SK-N-DZ (cell line): ENCODE measurements around the gene MRPL41. TPM values are rescaled to one million over a fixed set of nuclear protein-coding genes. Genes with fewer than 3 reads are reported as not detected.
"Not testable (repeated sequence)": the region's sequence is repeated elsewhere in the genome, so short reads cannot be mapped to it uniquely, and the experiment has no call there.

Experiments
- DNase-seq: peaks from one replicate; pipeline ENCODE4 v3.0.0-alpha.2; 2015; ENCODE audit warnings: low spot score
- polyA plus RNA-seq, 2 experiments: library from polyadenylated mRNA; depleted of rRNA; stranded (reverse); fragments of >200 nt; gene quantifications; 2 replicates each; pipeline ENCODE4 v1.2.3, GENCODE V29; 2014

MRPL41 gene
- polyA plus RNA-seq (2014; cell fraction: cytosol; rRNA removed): 28.9 and 35.2 TPM in 2 replicates
- polyA plus RNA-seq (2014; cell fraction: nucleus; rRNA removed): 25.8 and 41.2 TPM in 2 replicates

- peak; percentile 85 for DNase-seq
Measured at GRCh38 chr9:137551264-137552021, at the start of gene MRPL41. TSS of gene MRPL41 (plus strand) at chr9:137551879. CDS start at chr9:137552082, 203 bp downstream.

DNA sequence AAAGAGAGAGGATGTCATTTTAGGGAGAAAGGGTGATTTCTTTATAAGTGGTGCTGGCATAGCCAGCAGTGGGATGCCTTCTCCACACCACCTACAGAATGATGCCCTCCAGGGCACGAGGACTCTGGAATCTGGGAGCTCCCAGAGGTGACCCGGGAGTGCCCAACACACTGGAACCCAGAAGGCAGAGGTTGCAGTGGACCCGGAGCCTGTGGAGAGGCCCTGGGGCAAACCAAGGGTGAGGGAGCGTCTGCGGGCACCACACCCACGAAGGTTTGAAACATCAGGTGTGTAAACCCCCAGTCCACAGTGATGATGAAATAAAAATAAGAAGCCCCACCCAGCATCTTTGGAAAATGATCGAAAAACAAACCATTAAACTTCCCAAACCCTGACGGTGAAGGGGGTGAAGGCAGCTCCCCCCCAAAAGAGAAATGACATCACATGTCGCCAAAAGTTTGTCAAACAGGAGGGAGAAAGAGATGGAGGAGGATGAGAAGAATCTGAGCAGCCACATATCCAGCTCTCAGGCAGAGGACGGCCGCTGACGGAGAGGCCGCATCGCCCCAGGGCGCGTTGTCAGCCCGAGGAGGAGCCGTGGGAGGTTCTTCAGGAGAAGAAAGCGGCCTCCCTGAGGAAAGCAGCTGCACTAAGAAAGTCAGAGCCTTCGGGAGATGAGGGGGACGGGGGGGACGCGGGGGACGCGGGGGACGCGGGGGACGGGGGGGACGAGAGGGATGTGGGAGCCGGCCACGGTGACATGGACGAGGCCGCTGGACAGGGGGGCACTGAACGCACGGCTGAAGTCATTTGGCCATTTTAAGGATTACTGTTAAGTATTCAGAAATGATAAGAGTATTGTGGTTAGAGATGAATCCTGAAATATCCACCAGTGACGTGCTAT is 49.4 kb upstream of the MRPL41 start:
- DNase-seq: peak; percentile 52

GRCh38 chr9:137504432-137504777 is 47.3 kb upstream of the MRPL41 start:
- DNase-seq: no peak

DNA sequence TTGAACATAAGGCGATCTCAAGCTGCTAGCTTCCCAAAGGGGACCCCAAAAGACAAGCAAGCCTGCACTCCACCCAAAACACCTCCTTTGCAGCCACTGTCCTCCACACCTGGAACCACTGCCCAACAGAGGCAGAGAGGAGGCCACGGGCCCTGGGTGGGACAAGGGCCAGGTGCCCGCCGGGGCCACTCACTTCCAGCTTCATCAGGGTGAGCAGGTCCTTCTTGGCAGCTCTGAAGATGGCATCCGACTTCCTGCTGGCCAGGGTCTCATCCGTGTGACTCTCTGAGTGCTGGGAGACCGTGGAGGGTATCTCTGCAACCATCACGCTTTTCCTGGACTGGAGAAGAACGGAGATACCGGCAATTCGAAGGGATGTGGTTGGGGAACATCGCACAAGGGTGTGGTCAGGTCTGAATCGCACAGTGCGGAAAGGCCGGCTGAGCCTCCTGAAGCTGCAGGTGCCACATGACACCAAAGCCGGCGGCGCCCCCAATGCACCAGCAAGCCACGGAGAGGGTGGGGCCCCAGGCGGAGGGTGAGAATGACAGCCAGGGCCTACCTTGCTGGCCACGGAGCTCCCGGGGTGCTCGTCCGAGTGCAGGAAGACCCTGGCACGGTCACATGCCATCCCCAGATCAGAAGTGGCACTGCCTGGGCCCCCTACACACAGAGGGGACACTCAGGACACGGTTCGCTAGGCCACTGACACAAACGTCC is 46.1 kb upstream of the MRPL41 start:
- DNase-seq: no peak

GRCh38 chr9:137506274-137506673 is 45.4 kb upstream of the MRPL41 start:
- DNase-seq: no peak

DNA sequence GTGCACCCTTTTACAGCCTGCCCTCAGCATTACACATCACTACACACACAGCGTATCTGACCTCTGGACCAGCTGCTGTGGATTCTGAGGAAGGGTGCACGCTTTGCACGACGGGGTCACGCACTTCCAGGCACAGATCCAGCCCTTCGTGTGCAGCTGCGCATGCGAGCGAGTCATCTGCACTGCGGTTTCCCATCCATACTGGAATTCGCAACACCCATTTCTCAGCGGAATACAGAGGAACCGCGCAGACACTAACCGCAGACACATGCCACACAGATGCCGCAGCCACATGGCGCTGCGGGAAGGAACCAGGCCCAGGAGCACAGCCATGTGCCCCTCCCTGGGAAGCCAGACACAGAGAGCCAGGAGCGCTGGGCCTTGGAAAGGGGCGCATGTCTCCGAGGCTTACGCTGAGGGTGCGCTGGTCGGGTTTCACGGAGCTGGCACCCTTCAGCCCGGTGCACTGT is 44.9 kb upstream of the MRPL41 start:
- DNase-seq: no peak

DNA sequence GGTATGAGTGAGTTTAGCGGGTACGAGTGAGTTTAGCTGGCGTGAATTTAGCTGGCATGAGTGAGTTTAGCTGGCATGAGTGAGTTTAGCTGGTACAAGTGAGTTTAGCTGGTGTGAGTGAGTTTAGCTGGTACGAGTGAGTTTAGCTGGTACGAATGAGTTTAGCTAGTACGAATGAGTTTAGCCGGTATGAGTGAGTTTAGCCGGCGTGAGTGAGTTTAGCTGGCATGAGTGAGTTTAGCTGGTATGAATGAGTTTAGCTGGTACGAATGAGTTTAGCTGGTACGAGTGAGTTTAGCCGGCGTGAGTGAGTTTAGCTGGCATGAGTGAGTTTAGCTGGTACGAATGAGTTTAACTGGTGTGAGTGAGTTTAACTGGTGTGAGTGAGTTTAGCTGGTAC is 42.5 kb upstream of the MRPL41 start:
- no peak for DNase-seq

- DNase-seq: not testable (repeated sequence)
Measured at GRCh38 chr9:137511126-137511525, 40.6 kb upstream of the MRPL41 start.

DNA sequence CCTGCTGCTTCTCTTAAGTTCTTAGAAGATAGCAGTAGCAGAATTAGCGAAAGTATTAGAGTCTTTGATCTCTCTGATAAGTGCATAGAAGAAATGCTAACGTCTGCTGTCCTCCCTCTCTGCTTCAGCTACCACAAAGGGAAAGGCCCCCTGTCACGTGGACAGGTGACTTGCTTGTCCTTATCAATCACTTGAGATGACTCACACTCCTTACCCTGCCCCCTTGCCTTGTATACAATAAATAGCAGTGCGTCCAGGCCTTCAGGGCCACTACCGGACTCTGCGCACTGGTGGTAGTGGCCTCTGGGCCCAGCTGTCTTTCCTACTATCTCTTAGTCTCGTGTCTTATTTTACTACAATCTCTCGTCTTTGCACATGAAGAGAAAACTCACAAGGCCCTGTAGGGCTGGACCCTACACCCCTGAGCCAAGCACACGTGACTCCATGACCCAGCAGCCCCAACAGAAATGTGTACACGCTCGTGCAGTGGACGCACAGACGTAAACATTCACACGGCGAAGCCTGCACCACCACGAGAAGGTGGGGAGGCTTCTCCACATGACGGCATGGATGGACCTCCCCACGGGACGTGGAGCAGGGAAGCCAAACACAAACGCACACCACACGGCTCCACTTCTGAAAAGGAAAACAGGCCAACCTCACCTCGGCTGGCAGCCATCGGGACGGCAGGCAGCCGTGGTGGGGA is 39.8 kb upstream of the MRPL41 start:
- no peak for DNase-seq

GRCh38 chr9:137513136-137513535 is 38.5 kb upstream of the MRPL41 start:
- DNase-seq: not testable (repeated sequence)

GRCh38 chr9:137513801-137514570 is 37.7 kb upstream of the MRPL41 start:
- not testable (repeated sequence) for DNase-seq

GRCh38 chr9:137514691-137515337 is 36.9 kb upstream of the MRPL41 start:
- no peak for DNase-seq

GRCh38 chr9:137515338-137515724 is 36.3 kb upstream of the MRPL41 start:
- no peak for DNase-seq

DNA sequence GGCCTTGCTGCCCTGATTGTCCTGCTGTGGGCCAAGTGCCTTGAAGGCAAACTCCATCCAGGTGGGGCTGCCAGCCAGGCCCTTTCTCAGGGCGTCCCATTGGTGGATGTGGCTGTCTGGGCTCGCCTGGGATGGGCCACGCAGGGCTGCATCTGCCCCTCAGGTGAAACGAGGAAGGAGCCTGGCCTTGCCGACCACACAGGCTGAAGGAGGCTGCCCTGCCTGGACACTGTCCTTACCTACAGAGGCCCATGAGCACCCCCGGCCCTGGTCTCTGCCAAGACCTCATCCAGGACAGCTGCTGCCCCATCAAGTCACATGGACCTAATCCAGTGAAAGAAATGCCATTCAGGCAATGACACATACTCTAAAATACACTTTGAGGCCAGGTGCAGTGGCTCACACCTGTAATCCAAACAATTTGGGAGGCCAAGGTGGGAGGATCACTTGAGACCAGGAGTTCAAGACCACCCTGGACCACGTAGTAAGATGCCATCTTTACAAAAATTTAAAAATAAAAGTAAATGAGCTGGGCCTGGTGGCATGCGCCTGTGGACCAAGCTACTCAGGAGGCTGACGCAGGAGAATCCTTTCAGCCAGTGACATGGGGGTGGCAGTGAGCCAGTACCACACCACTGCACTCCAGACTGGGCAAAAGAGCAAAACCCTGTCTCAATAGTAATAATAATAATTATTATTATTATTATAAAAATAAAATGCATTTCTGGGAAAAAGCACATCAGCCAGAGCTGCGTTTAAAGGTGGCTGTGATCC is 35.3 kb upstream of the MRPL41 start:
- no peak for DNase-seq

- DNase-seq: not testable (repeated sequence)
Measured at GRCh38 chr9:137518661-137519459, 32.8 kb upstream of the MRPL41 start.

DNA sequence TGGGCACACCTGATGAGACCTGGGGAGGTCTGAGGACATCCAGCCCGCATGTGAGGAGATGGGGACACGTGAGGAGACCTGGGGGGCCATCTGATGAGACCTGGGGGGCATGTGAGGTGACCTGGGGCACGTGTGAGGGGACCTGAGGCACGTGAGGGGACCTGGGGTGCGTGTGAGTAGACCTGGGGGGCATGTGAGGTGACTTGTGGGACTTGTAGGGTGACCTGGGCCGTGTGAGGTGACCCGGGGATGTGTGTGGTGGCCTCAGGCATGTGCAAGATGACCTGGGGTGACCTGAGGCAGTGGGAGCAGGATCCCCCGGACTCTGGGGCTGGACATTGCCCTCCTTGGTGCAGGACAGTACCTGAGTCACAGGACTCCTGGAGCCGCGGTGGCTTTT is 32.1 kb upstream of the MRPL41 start:
- no peak for DNase-seq

GRCh38 chr9:137520614-137521404 is 30.9 kb upstream of the MRPL41 start:
- DNase-seq: no peak
